Testis (tissue), 2 donors: ENCODE measurements around the gene CLIP3.

ENCODE experiments used
- CTCF ChIP-seq, 3 experiments: fragments of 450-650 bp in 2 of 3; fragments of 200-600 bp in 1 of 3; sonication (generic) in 1 of 3; IDR thresholded peaks; one replicate each; pipeline ENCODE4 v1.5.1; 2016 to 2019; ENCODE audit warnings: antibody characterized with exemption in 3 of 3, mild to moderate bottlenecking in 2 of 3, moderate library complexity in 1 of 3
- POLR2A ChIP-seq: fragments of 450-650 bp; IDR thresholded peaks from one replicate; pipeline ENCODE4 v1.6.1; 2017; ENCODE audit warnings: antibody characterized with exemption, mild to moderate bottlenecking, moderate library complexity

GRCh38 chr19:36009633-36010379 is 22.9 kb downstream of the CLIP3 start:
- TF ChIP-seq POLR2A, result no peak
- no peak for TF ChIP-seq CTCF (IDR thresholded peaks at IDR 0.05)
